ENCODE data around the gene BABAM2. TPM values are rescaled to one million over a fixed set of nuclear protein-coding genes. Genes with fewer than 3 reads are reported as not detected.

The BABAM2 gene
- total RNA-seq, 1 donor = 42.0 TPM

DNA sequence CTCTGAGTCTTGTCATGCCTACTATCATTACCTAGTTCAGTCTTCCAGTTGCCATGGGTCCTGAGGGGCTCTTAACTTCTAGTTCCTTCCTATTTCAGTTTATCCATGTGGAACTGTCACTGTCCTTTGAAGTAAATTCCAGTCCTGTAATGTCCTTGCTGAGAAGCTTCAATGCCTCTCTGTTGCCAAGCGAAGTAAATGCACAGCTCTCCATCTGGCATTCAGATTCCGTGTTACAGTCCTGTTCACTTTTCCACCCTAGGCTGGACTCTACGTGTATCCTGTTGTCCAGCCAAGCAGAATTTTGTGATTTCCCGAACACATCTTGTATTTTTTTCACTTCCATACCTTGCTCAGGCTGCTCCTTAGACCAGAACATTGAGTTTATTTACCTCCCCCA is 245.3 kb downstream of the BABAM2 start:
- Histone ChIP-seq H2AFZ (ENCODE audit: low read length) (no peak overlapping the region), H3K36me3 (ENCODE audit: insufficient read depth, low read length) (no peaks in the 10 kb centered on the region), H3K4me2 (ENCODE audit: insufficient read depth, low read length) (no peak overlapping the region), H3K4me3 (ENCODE audit: insufficient read depth, low read length) (no peak overlapping the region), H3K79me2 (ENCODE audit: insufficient read depth, low read length) (no peaks in the 10 kb centered on the region), H3K9me3 (ENCODE audit: low read depth, low read length) (no peaks in the 10 kb centered on the region), H3K27me3 (ENCODE audit: insufficient read depth, low read length) (no peaks in the 10 kb centered on the region), H3K4me1 (ENCODE audit: insufficient read depth, low read length) (peaks cover 22% of the 10 kb centered on the region), H4K20me1 (ENCODE audit: insufficient read depth, low read length) (no peaks in the 10 kb centered on the region), H3K27ac (ENCODE audit: low read depth, low read length) (no peak overlapping the region)
- DNase-seq (ENCODE audit: insufficient read length, low spot score, missing footprints) = no peak
- TF ChIP-seq, protein P1, sequence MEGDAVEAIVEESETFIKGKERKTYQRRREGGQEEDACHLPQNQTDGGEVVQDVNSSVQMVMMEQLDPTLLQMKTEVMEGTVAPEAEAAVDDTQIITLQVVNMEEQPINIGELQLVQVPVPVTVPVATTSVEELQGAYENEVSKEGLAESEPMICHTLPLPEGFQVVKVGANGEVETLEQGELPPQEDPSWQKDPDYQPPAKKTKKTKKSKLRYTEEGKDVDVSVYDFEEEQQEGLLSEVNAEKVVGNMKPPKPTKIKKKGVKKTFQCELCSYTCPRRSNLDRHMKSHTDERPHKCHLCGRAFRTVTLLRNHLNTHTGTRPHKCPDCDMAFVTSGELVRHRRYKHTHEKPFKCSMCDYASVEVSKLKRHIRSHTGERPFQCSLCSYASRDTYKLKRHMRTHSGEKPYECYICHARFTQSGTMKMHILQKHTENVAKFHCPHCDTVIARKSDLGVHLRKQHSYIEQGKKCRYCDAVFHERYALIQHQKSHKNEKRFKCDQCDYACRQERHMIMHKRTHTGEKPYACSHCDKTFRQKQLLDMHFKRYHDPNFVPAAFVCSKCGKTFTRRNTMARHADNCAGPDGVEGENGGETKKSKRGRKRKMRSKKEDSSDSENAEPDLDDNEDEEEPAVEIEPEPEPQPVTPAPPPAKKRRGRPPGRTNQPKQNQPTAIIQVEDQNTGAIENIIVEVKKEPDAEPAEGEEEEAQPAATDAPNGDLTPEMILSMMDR (IDR thresholded peaks at IDR 0.05; ENCODE audit: extremely low read depth, low read depth, low read length) = no peak

DNA sequence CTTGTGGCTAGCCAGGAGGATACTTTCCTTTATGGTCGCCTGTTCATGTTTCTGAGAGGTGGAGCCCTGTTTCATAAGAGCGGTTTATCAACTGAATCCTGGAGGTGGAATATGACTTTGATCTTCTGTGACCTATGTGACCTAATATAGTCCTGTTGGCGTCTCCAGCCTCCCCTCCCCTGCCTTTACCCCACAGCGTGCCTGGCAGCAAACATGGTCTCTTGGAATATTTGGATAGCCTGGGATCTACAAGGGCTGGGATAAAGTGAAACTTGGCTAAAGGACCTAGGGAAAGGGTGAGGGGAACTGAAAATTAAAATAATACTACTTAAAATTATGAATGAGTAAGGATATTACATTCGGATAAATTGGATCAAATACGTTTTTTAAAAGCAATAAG is 246.0 kb downstream of the BABAM2 start:
- H3K27me3 ChIP-seq (ENCODE audit: insufficient read depth, low read length) = no peaks in the 10 kb centered on the region
- H3K27ac ChIP-seq (ENCODE audit: low read depth, low read length) = no peak overlapping the region
- TF ChIP-seq, protein P1 (IDR thresholded peaks at IDR 0.05; ENCODE audit: extremely low read depth, low read depth, low read length) = no peak
- DNase-seq (ENCODE audit: insufficient read length, low spot score, missing footprints) = no peak
- no peaks in the 10 kb centered on the region for H3K9me3 ChIP-seq (ENCODE audit: low read depth, low read length)
- no peak overlapping the region for H3K4me3 ChIP-seq (ENCODE audit: insufficient read depth, low read length)
- H4K20me1 ChIP-seq (ENCODE audit: insufficient read depth, low read length) = no peaks in the 10 kb centered on the region
- H3K4me2 ChIP-seq (ENCODE audit: insufficient read depth, low read length) = no peak overlapping the region
- no peak overlapping the region for H2AFZ ChIP-seq (ENCODE audit: low read length)
- no peaks in the 10 kb centered on the region for H3K79me2 ChIP-seq (ENCODE audit: insufficient read depth, low read length)
- H3K36me3 ChIP-seq (ENCODE audit: insufficient read depth, low read length) = no peaks in the 10 kb centered on the region
- peaks cover 18% of the 10 kb centered on the region for H3K4me1 ChIP-seq (ENCODE audit: insufficient read depth, low read length)

GRCh38 chr2:28137221-28137620 is 246.7 kb downstream of the BABAM2 start:
- Histone ChIP-seq H3K4me3 (ENCODE audit: insufficient read depth, low read length) (no peak overlapping the region), H3K4me2 (ENCODE audit: insufficient read depth, low read length) (peak overlapping the region; percentile 2)

GRCh38 chr2:28142386-28142785 is 251.9 kb downstream of the BABAM2 start:
- Histone ChIP-seq H3K4me1 (ENCODE audit: insufficient read depth, low read length) (peaks cover 6% of the 10 kb centered on the region), H3K9me3 (ENCODE audit: low read depth, low read length) (no peaks in the 10 kb centered on the region), H3K4me2 (ENCODE audit: insufficient read depth, low read length) (no peak overlapping the region), H4K20me1 (ENCODE audit: insufficient read depth, low read length) (no peaks in the 10 kb centered on the region), H3K4me3 (ENCODE audit: insufficient read depth, low read length) (no peak overlapping the region), H3K27ac (ENCODE audit: low read depth, low read length) (no peak overlapping the region), H3K36me3 (ENCODE audit: insufficient read depth, low read length) (no peaks in the 10 kb centered on the region), H3K27me3 (ENCODE audit: insufficient read depth, low read length) (no peaks in the 10 kb centered on the region), H3K79me2 (ENCODE audit: insufficient read depth, low read length) (no peaks in the 10 kb centered on the region), H2AFZ (ENCODE audit: low read length) (no peak overlapping the region)
- TF ChIP-seq, protein P1 (IDR thresholded peaks at IDR 0.05; ENCODE audit: extremely low read depth, low read depth, low read length) = no peak
- DNase-seq (ENCODE audit: insufficient read length, low spot score, missing footprints) = no peak

More at GRCh38 chr2:28137221-28137620, 246.7 kb downstream of the BABAM2 start:
- Histone ChIP-seq H2AFZ (ENCODE audit: low read length) (no peak overlapping the region), H3K4me1 (ENCODE audit: insufficient read depth, low read length) (peaks cover 17% of the 10 kb centered on the region), H3K27me3 (ENCODE audit: insufficient read depth, low read length) (no peaks in the 10 kb centered on the region), H3K36me3 (ENCODE audit: insufficient read depth, low read length) (no peaks in the 10 kb centered on the region), H4K20me1 (ENCODE audit: insufficient read depth, low read length) (no peaks in the 10 kb centered on the region), H3K79me2 (ENCODE audit: insufficient read depth, low read length) (no peaks in the 10 kb centered on the region), H3K27ac (ENCODE audit: low read depth, low read length) (peak overlapping the region; percentile 57), H3K9me3 (ENCODE audit: low read depth, low read length) (no peaks in the 10 kb centered on the region)
- peak; percentile 74 for DNase-seq (ENCODE audit: insufficient read length, low spot score, missing footprints)
- TF ChIP-seq, protein P1 (IDR thresholded peaks at IDR 0.05; ENCODE audit: extremely low read depth, low read depth, low read length) = no peak

All from osteoblast (primary cell).